Activated CD8-positive, alpha-beta memory T cell treated with anti-CD3 and anti-CD28 coated beads, Interleukin-2, amount 50 U/mL, for 4 hours (primary cell): Measurements from ENCODE around the gene TDRD12.
"Not testable (repeated sequence)": the region's sequence is repeated elsewhere in the genome, so short reads cannot be mapped to it uniquely, and the experiment has no call there.

Source experiments
- DNase-seq: peaks from one replicate; pipeline ENCODE4 v3.0.0-alpha.2; 2020

The TDRD12 gene

GRCh38 chr19:32694316-32694715, 25.3 kb upstream of the TDRD12 start:
- DNase-seq = not testable (repeated sequence)

GRCh38 chr19:32694851-32695250, 24.7 kb upstream of the TDRD12 start:
- DNase-seq = not testable (repeated sequence)

- not testable (repeated sequence) for DNase-seq
These were observed 24.1 kb upstream of the TDRD12 start for GRCh38 chr19:32695506-32695905.

GRCh38 chr19:32696771-32697170, 22.8 kb upstream of the TDRD12 start:
- DNase-seq = not testable (repeated sequence)

GRCh38 chr19:32700129-32700528, 19.4 kb upstream of the TDRD12 start:
- not testable (repeated sequence) for DNase-seq

GRCh38 chr19:32702010-32702409, 17.6 kb upstream of the TDRD12 start:
- DNase-seq = no peak

- DNase-seq = not testable (repeated sequence)
These were observed 15.6 kb upstream of the TDRD12 start for GRCh38 chr19:32704006-32704405.

GRCh38 chr19:32708457-32708856, 11.1 kb upstream of the TDRD12 start:
- peak; percentile 42 for DNase-seq

- no peak for DNase-seq
These were observed 10.5 kb upstream of the TDRD12 start for GRCh38 chr19:32709032-32709431.

GRCh38 chr19:32711747-32712146, 7.8 kb upstream of the TDRD12 start:
- DNase-seq = no peak

GRCh38 chr19:32716203-32716602, 3.4 kb upstream of the TDRD12 start:
- DNase-seq = not testable (repeated sequence)

GRCh38 chr19:32717496-32717895, 2.1 kb upstream of the TDRD12 start:
- DNase-seq = no peak

GRCh38 chr19:32718286-32718685, 1.3 kb upstream of the TDRD12 start:
- DNase-seq = no peak

- no peak for DNase-seq
These were observed 809 bp downstream of the TDRD12 start for GRCh38 chr19:32720216-32720935.

GRCh38 chr19:32720936-32721250, 1.3 kb downstream of the TDRD12 start:
- DNase-seq = no peak

- DNase-seq = no peak
These were observed 16.4 kb downstream of the TDRD12 start for GRCh38 chr19:32735936-32736335.

GRCh38 chr19:32743021-32743420, 23.5 kb downstream of the TDRD12 start:
- no peak for DNase-seq

- DNase-seq = no peak
These were observed 23.9 kb downstream of the TDRD12 start for GRCh38 chr19:32743447-32743846.

- no peak for DNase-seq
These were observed 25.2 kb downstream of the TDRD12 start for GRCh38 chr19:32744555-32745325.

GRCh38 chr19:32745594-32746251, 26.2 kb downstream of the TDRD12 start:
- not testable (repeated sequence) for DNase-seq

- not testable (repeated sequence) for DNase-seq
These were observed 27.1 kb downstream of the TDRD12 start for GRCh38 chr19:32746631-32747196.

GRCh38 chr19:32748497-32748896, 28.9 kb downstream of the TDRD12 start:
- no peak for DNase-seq

GRCh38 chr19:32748948-32749347, 29.4 kb downstream of the TDRD12 start:
- DNase-seq = no peak

- DNase-seq = no peak
These were observed 29.8 kb downstream of the TDRD12 start for GRCh38 chr19:32749361-32749760.
